Mesendoderm (in vitro differentiated cells): Measurements from ENCODE around the gene GMDS.

Experiments
- DNase-seq: peaks from one replicate; pipeline ENCODE4 v3.0.0; 2013
- H2AK5ac ChIP-seq: 2 replicates; pipeline ENCODE4 v1.6.1; 2013; ENCODE audit warnings: low read length, inconsistent platforms
- H2BK120ac ChIP-seq: 2 replicates; pipeline ENCODE4 v1.6.1; 2013; ENCODE audit warnings: low read depth, mild to moderate bottlenecking, low read length, moderate library complexity, mixed read lengths
- H2BK15ac ChIP-seq: replicated peaks from 2 replicates; pipeline ENCODE4 v1.6.1; 2013; ENCODE audit warnings: low read depth, mild to moderate bottlenecking, moderate library complexity
- H2BK5ac ChIP-seq: 2 replicates; pipeline ENCODE4 v1.6.1; 2013; ENCODE audit warnings: low read length, inconsistent platforms
- H3K18ac ChIP-seq: 2 replicates; pipeline ENCODE4 v1.6.1; 2013; ENCODE audit warnings: mild to moderate bottlenecking, low read length, mixed read lengths
- H3K23ac ChIP-seq: one replicate; pipeline ENCODE4 v1.6.1; 2013; ENCODE audit warnings: low read length
- H3K27ac ChIP-seq: 2 replicates; pipeline ENCODE4 v1.5.1; 2013; ENCODE audit warnings: low read depth, mild to moderate bottlenecking, inconsistent platforms, low read length, moderate library complexity
- H3K27me3 ChIP-seq: 2 replicates; pipeline ENCODE4 v1.6.1; 2013; ENCODE audit warnings: low read length, control low read depth, mild to moderate bottlenecking, inconsistent platforms; ENCODE audit not compliant: insufficient read depth, poor library complexity
- H3K36me3 ChIP-seq: 2 replicates; pipeline ENCODE4 v1.6.1; 2013; ENCODE audit warnings: low read length, inconsistent platforms; ENCODE audit not compliant: control insufficient read depth, insufficient read depth
- H3K4ac ChIP-seq: one replicate; pipeline ENCODE4 v1.6.1; 2013; ENCODE audit warnings: low read depth, mild to moderate bottlenecking, low read length, moderate library complexity
- H3K4me1 ChIP-seq: 2 replicates; pipeline ENCODE4 v1.6.1; 2013; ENCODE audit warnings: low read depth, low read length, inconsistent platforms; ENCODE audit not compliant: control insufficient read depth
- H3K4me2 ChIP-seq: 2 replicates; pipeline ENCODE4 v1.6.1; 2013; ENCODE audit warnings: low read length
- H3K4me3 ChIP-seq: 2 replicates; pipeline ENCODE4 v1.5.1; 2013; ENCODE audit warnings: mild to moderate bottlenecking, low read length
- H3K56ac ChIP-seq: one replicate; pipeline ENCODE4 v1.6.1; 2013; ENCODE audit warnings: low read length
- H3K79me1 ChIP-seq: 2 replicates; pipeline ENCODE4 v1.6.1; 2013; ENCODE audit warnings: low read length, inconsistent platforms
- H3K79me2 ChIP-seq: 2 replicates; pipeline ENCODE4 v1.6.1; 2013; ENCODE audit warnings: mild to moderate bottlenecking, low read length; ENCODE audit not compliant: control insufficient read depth, insufficient read depth
- H3K9ac ChIP-seq: 2 replicates; pipeline ENCODE4 v1.6.1; 2013; ENCODE audit warnings: low read length, inconsistent platforms
- H4K5ac ChIP-seq: one replicate; pipeline ENCODE4 v1.6.1; 2013; ENCODE audit warnings: low read length
- H4K8ac ChIP-seq: one replicate; pipeline ENCODE4 v1.6.1; 2013; ENCODE audit warnings: low read depth, mild to moderate bottlenecking, control low read depth, low read length, moderate library complexity
- WGBS: extraction: QIAGEN DNeasy Blood & Tissue Kit; methylation state at CpG from one replicate; pipeline ENCODE4 v1.1.7; 2013; ENCODE audit warnings: low lambda C conversion rate, missing lambda C conversion rate; ENCODE audit not compliant: insufficient coverage; ENCODE audit errors: extremely low coverage; 5-methylcytosine and 5-hydroxymethylcytosine counted together

GMDS gene

DNA sequence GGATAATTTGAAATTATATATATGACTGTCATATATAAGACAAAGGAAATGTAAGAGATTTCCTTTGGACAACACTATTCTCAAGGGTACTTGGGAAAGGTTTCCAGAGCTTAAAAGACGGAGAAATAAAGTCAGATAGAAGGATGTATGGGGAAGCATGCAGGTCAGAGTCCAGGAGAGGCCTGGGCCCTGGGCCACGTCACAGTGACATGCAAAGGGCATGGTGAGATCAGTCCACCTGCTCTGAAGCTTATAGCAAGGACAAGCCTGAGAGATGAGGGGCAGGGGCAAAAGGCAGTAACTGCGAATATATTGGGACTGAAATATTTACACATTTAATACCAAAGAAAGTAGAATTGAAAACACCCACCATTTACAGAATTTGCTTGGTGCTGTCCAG is 24.6 kb upstream of the GMDS start:
- H2BK15ac ChIP-seq: no peak overlapping the region
- H4K8ac ChIP-seq: no peak overlapping the region
- H3K27me3 ChIP-seq: no peaks in the 10 kb centered on the region
- no peak overlapping the region for H2BK120ac ChIP-seq
- no peak overlapping the region for H2BK5ac ChIP-seq
- no peak overlapping the region for H3K27ac ChIP-seq
- no peak overlapping the region for H3K56ac ChIP-seq
- H3K36me3 ChIP-seq: no peaks in the 10 kb centered on the region
- H3K23ac ChIP-seq: no peak overlapping the region
- no peak overlapping the region for H3K4ac ChIP-seq
- H4K5ac ChIP-seq: no peak overlapping the region
- no peak for DNase-seq
- no peak overlapping the region for H2AK5ac ChIP-seq
- no peaks in the 10 kb centered on the region for H3K79me2 ChIP-seq
- H3K79me1 ChIP-seq: no peaks in the 10 kb centered on the region
- H3K18ac ChIP-seq: no peak overlapping the region
- H3K4me1 ChIP-seq: no peaks in the 10 kb centered on the region
- H3K9ac ChIP-seq: no peak overlapping the region
- no CpG with 5 or more reads among the region's 3 CpGs for WGBS
- no peak overlapping the region for H3K4me3 ChIP-seq
- H3K4me2 ChIP-seq: no peak overlapping the region

DNA sequence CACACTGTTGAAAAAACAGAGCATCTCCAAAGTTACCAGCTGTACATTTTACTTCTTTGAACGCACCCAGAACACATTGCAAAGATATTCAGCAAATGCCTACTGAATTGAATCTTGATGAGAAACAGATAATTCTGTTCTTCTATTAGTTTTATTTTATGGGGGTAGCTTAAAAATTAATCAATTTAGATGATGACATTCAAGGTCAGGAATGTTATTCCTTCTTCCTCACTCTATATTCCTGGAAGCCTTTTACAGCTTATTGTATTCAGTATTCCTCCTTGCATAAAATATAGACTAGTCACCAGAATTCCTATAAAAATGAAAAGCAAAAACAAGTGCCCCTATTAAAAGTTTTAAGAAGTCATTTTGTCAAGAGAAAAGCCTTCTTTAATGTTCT is 21.4 kb upstream of the GMDS start:
- H3K4me2 ChIP-seq: no peak overlapping the region
- no peak for DNase-seq
- no peak overlapping the region for H3K4me3 ChIP-seq
- H3K4ac ChIP-seq: no peak overlapping the region
- no peak overlapping the region for H2BK120ac ChIP-seq
- H2AK5ac ChIP-seq: no peak overlapping the region
- no peak overlapping the region for H3K18ac ChIP-seq
- H3K27me3 ChIP-seq: no peaks in the 10 kb centered on the region
- no peak overlapping the region for H3K23ac ChIP-seq
- no peaks in the 10 kb centered on the region for H3K79me2 ChIP-seq
- no peak overlapping the region for H3K56ac ChIP-seq
- no peaks in the 10 kb centered on the region for H3K79me1 ChIP-seq
- no peaks in the 10 kb centered on the region for H3K36me3 ChIP-seq
- no peak overlapping the region for H4K8ac ChIP-seq
- no peak overlapping the region for H2BK5ac ChIP-seq
- no peak overlapping the region for H3K9ac ChIP-seq
- no peaks in the 10 kb centered on the region for H3K4me1 ChIP-seq
- WGBS: no CpG with 5 or more reads among the region's 1 CpG
- no peak overlapping the region for H2BK15ac ChIP-seq
- H3K27ac ChIP-seq: no peak overlapping the region
- H4K5ac ChIP-seq: no peak overlapping the region

DNA sequence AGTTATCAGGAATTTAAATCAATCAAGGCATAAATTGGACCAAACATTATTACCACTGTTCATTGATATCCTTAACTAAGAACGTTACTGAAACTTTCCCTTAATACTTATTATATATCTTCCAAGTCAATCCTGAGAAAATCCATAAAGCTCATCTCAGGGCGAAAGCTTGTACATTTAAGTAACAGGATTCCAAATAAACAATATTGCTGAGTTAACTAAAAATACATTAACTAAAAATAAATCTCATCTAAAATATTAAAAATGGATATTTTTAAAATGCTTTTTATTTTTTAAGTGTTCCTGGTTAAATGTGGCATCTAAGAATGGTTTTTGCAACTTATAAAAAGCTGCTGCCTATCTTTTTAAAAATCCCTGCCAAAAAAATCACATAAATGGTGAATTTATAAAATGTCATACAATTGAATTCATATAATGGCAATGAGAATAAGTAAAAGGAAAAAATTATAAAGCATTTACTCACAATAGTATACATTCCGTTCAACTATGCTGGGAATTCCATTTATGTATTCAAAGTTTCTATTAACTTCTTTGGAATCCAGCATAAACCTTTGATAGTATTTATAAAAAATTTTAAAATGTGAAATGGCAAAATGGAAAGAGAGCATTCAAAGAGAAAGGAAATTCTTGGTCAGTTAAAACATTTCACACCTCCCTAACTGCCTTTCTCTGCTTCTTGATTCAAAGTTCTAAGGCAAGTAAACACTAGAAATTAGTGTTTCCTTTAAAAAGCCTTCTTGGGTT is 20.8 kb upstream of the GMDS start:
- H3K36me3 ChIP-seq: no peaks in the 10 kb centered on the region
- no peaks in the 10 kb centered on the region for H3K79me2 ChIP-seq
- H3K4me2 ChIP-seq: no peak overlapping the region
- H3K9ac ChIP-seq: no peak overlapping the region
- H4K8ac ChIP-seq: no peak overlapping the region
- no peak overlapping the region for H4K5ac ChIP-seq
- H3K27me3 ChIP-seq: no peaks in the 10 kb centered on the region
- no peak overlapping the region for H2BK120ac ChIP-seq
- no peaks in the 10 kb centered on the region for H3K79me1 ChIP-seq
- H3K4me1 ChIP-seq: no peaks in the 10 kb centered on the region
- DNase-seq: no peak
- no peak overlapping the region for H3K18ac ChIP-seq
- H2AK5ac ChIP-seq: no peak overlapping the region
- no peak overlapping the region for H3K4ac ChIP-seq
- no peak overlapping the region for H3K56ac ChIP-seq
- H3K27ac ChIP-seq: no peak overlapping the region
- H2BK15ac ChIP-seq: no peak overlapping the region
- WGBS: 60% methylated on average over 1 of the region's 3 CpGs
- no peak overlapping the region for H2BK5ac ChIP-seq
- no peak overlapping the region for H3K23ac ChIP-seq
- H3K4me3 ChIP-seq: no peak overlapping the region

DNA sequence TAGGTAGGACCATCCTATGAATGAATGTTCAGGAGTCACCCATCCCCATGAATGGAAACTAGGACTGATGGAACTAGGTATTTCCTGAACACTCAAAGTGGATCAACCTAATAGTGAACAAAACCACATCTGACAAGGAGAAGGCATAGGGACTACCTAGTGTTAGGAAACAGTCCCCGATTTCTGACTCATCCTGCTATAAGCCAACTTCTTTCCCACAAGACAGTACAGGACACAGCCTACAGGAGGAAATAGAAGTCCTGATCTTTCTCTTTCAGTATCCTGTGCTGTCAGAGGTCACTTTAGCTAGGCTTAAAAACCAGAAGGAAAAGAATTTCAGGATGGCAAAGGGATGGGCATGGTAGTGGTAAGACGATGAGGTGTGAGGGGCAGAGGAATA is 19.5 kb upstream of the GMDS start:
- no CpG with 5 or more reads among the region's 2 CpGs for WGBS
- Histone ChIP-seq H3K23ac (no peak overlapping the region), H3K4ac (no peak overlapping the region)

DNA sequence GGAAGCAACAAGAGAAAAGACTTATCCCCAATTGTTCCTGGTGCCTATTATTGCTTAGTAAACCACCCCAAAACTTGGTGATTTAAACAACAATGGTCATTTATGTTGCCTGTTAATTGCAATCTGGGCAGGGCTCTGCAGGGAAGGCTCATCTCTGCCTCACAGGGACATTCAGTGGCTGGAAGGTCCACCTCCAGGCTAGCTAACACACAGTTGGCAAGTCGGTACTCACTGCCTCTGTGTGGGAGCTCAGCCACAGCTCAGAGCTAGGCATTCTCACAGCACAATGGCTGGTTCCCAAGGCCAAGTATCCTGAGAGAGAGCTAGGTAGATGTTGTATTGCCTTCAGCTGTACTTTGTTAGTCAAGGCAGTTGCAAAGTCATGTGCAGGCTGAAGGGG is 18.5 kb upstream of the GMDS start:
- H3K4me1 ChIP-seq: no peaks in the 10 kb centered on the region
- H4K8ac ChIP-seq: no peak overlapping the region
- no peaks in the 10 kb centered on the region for H3K36me3 ChIP-seq
- no peak overlapping the region for H3K18ac ChIP-seq
- H3K4me3 ChIP-seq: no peak overlapping the region
- no peak overlapping the region for H3K4ac ChIP-seq
- no peak overlapping the region for H3K4me2 ChIP-seq
- H4K5ac ChIP-seq: no peak overlapping the region
- DNase-seq: no peak
- H3K79me2 ChIP-seq: no peaks in the 10 kb centered on the region
- no peak overlapping the region for H2BK120ac ChIP-seq
- no peak overlapping the region for H3K9ac ChIP-seq
- H2AK5ac ChIP-seq: no peak overlapping the region
- no peak overlapping the region for H3K56ac ChIP-seq
- H3K79me1 ChIP-seq: no peaks in the 10 kb centered on the region
- H3K23ac ChIP-seq: no peak overlapping the region
- no peaks in the 10 kb centered on the region for H3K27me3 ChIP-seq
- H2BK5ac ChIP-seq: no peak overlapping the region
- no peak overlapping the region for H3K27ac ChIP-seq
- H2BK15ac ChIP-seq: no peak overlapping the region
- WGBS: no CpG with 5 or more reads among the region's 1 CpG

More for the DNA sequence above, 19.5 kb upstream of the GMDS start:
- Histone ChIP-seq H2AK5ac (no peak overlapping the region), H3K56ac (no peak overlapping the region), H2BK15ac (no peak overlapping the region), H4K5ac (no peak overlapping the region), H3K4me1 (no peaks in the 10 kb centered on the region), H2BK120ac (no peak overlapping the region), H3K9ac (no peak overlapping the region), H3K79me1 (no peaks in the 10 kb centered on the region), H3K18ac (no peak overlapping the region), H3K4me2 (no peak overlapping the region), H3K4me3 (no peak overlapping the region), H3K27ac (no peak overlapping the region), H2BK5ac (no peak overlapping the region), H3K27me3 (no peaks in the 10 kb centered on the region), H4K8ac (no peak overlapping the region), H3K36me3 (no peaks in the 10 kb centered on the region), H3K79me2 (no peaks in the 10 kb centered on the region)
- no peak for DNase-seq

DNA sequence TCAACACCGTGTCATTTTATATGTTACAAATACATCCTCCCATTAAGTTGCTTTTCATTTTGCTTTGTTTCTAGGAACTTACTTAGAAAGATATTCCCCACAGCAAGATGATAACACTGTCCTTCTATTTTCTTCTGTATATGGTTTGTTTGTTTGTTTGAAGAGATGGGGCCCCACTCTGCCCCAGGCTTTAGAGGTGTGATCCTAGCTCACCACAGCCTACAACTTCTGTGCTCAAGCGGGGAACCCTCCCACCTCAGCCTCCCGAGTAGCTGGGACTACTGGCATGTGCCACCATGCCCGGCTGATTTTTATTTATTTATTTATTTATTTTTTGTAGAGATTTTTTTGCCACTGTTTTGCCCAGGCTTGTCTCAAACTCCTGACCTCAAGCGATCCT is 14.2 kb upstream of the GMDS start:
- WGBS: no CpG with 5 or more reads among the region's 5 CpGs
- no peak overlapping the region for H3K4ac ChIP-seq
- no peak overlapping the region for H3K4me3 ChIP-seq
- no peaks in the 10 kb centered on the region for H3K79me2 ChIP-seq
- H3K27me3 ChIP-seq: no peaks in the 10 kb centered on the region
- no peak overlapping the region for H2AK5ac ChIP-seq
- no peak overlapping the region for H2BK5ac ChIP-seq
- no peaks in the 10 kb centered on the region for H3K36me3 ChIP-seq
- no peak overlapping the region for H3K56ac ChIP-seq
- H3K4me2 ChIP-seq: no peak overlapping the region
- H2BK120ac ChIP-seq: no peak overlapping the region
- no peak overlapping the region for H3K27ac ChIP-seq
- H3K79me1 ChIP-seq: no peaks in the 10 kb centered on the region
- H2BK15ac ChIP-seq: no peak overlapping the region
- no peak overlapping the region for H4K5ac ChIP-seq
- no peak overlapping the region for H4K8ac ChIP-seq
- no peak overlapping the region for H3K9ac ChIP-seq
- no peak overlapping the region for H3K23ac ChIP-seq
- H3K4me1 ChIP-seq: no peaks in the 10 kb centered on the region
- H3K18ac ChIP-seq: no peak overlapping the region
- DNase-seq: no peak
